K562 (cell line): ENCODE data around the gene SIM2. TPM values are rescaled to one million over a fixed set of nuclear protein-coding genes. Genes with fewer than 3 reads are reported as not detected.

Experiments
- ATAC-seq: fragments of 200-7000 bp; cut with Tn5 transposase; 3 replicates; pipeline ENCODE4 v1.9.1; 2020; ENCODE audit warnings: moderate library complexity
- BruUV-seq: library from RNA; stranded (reverse); fragments of 400-500 nt; replicated peaks from 2 replicates; lab custom pipeline; 2021; lab: Mats Ljungman, UMichigan
- CTCF ChIA-PET: fragments of 300-600 bp; formaldehyde crosslinking; extraction: SDS; loops from one replicate; lab custom pipeline; 2021; ENCODE audit warnings: low intra/inter-chr PET ratio; lab: Yijun Ruan, JAX
- POLR2A ChIA-PET: fragments of 300-600, 350-650 bp; sonication (Branson Sonifier 250); formaldehyde crosslinking; extraction: SDS; loops from one replicate; lab custom pipeline; 2021; ENCODE audit warnings: antibody characterized with exemption, inconsistent platforms; lab: Yijun Ruan, JAX
- DNase-seq, 4 experiments: peaks; one replicate each; pipeline versions ENCODE4 v3.0.0 to v3.0.0-alpha.2; 2011 to 2018; ENCODE audit warnings: low spot score in 3 of 4, mixed read lengths in 3 of 4; ENCODE audit errors: extremely low read depth in 1 of 4
- FAIRE-seq: peaks from 2 replicates; lab custom pipeline; 2011; peaks lifted over from hg19 to GRCh38; lab: Jason Lieb, UNC
- H2AFZ ChIP-seq: 2 replicates; pipeline ENCODE4 v1.6.0; 2011; ENCODE audit warnings: low read depth, low read length, control low read depth, inconsistent platforms
- H3K27ac ChIP-seq: fragments of 200-600 bp; 3 replicates; pipeline ENCODE4 v1.8.0; 2011; ENCODE audit warnings: low read depth, mild to moderate bottlenecking, control low read depth, inconsistent platforms, low read length, moderate library complexity, mixed read lengths; ENCODE audit errors: extremely low read depth
- H3K27me3 ChIP-seq, 2 experiments: fragments of 300-600 bp in 1 of 2; 2 replicates in 1 of 2; 3 replicates in 1 of 2; pipeline versions ENCODE4 v1.6.0 to v1.8.0; 2011; ENCODE audit warnings: inconsistent platforms in 2 of 2, low read length in 2 of 2, mild to moderate bottlenecking in 1 of 2, mixed read lengths in 1 of 2, moderate library complexity in 1 of 2; ENCODE audit not compliant: control insufficient read depth in 2 of 2, insufficient read depth in 2 of 2
- H3K36me3 ChIP-seq: fragments of 300-600 bp; 3 replicates; pipeline ENCODE4 v1.8.0; 2011; ENCODE audit warnings: mild to moderate bottlenecking, low read length, inconsistent platforms; ENCODE audit not compliant: control insufficient read depth, insufficient read depth
- H3K4me1 ChIP-seq, 2 experiments: fragments of 200-600 bp in 1 of 2; replicated peaks in 1 of 2; 2 replicates in 1 of 2; 3 replicates in 1 of 2; pipeline versions ENCODE4 v1.5.1 to v1.8.0; 2011; ENCODE audit warnings: inconsistent platforms in 2 of 2, low read length in 2 of 2, mild to moderate bottlenecking in 1 of 2, mixed read lengths in 1 of 2, moderate library complexity in 1 of 2; ENCODE audit not compliant: control insufficient read depth in 2 of 2, insufficient read depth in 2 of 2
- H3K4me2 ChIP-seq: 2 replicates; pipeline ENCODE4 v1.6.1; 2011; ENCODE audit warnings: low read length, control low read depth, inconsistent platforms, mixed read lengths; ENCODE audit not compliant: insufficient read depth
- H3K4me3 ChIP-seq: fragments of 200-600 bp; sonication (generic), shearing (Covaris generic); 2 replicates; pipeline ENCODE4 v1.5.1; 2016; ENCODE audit warnings: control low read depth, inconsistent platforms
- H3K79me2 ChIP-seq: fragments of 200-600 bp; 3 replicates; pipeline ENCODE4 v1.8.0; 2011; ENCODE audit warnings: low read length, inconsistent platforms; ENCODE audit not compliant: control insufficient read depth, insufficient read depth
- H3K9ac ChIP-seq, 2 experiments: 2 replicates each; pipeline versions ENCODE4 v1.6.0 to v1.6.1; 2011; ENCODE audit warnings: low read depth in 2 of 2, low read length in 2 of 2, control low read depth in 1 of 2, inconsistent platforms in 1 of 2, mild to moderate bottlenecking in 1 of 2, mixed read lengths in 1 of 2; ENCODE audit not compliant: insufficient read depth in 1 of 2
- H3K9me1 ChIP-seq: one replicate; pipeline ENCODE4 v1.6.0; 2011; ENCODE audit warnings: inconsistent platforms, mild to moderate bottlenecking, low read length, moderate library complexity; ENCODE audit not compliant: control insufficient read depth, insufficient read depth
- H3K9me3 ChIP-seq: replicated peaks from 2 replicates; pipeline ENCODE4 v1.5.1; 2011; ENCODE audit warnings: low read depth, low read length, inconsistent platforms; ENCODE audit not compliant: control insufficient read depth, insufficient read depth
- H4K20me1 ChIP-seq: replicated peaks from 2 replicates; pipeline ENCODE4 v1.6.1; 2011; ENCODE audit warnings: low read length, inconsistent platforms, mixed read lengths; ENCODE audit not compliant: control insufficient read depth, insufficient read depth
- ELF2 ChIP-seq: fragments of 250-450 bp; sonication (Bioruptor Pico); IDR thresholded peaks from 2 replicates; pipeline ENCODE4 v1.5.0; 2021; ENCODE audit warnings: mild to moderate bottlenecking
- ETS1 ChIP-seq: conservative IDR thresholded peaks from 2 replicates; pipeline ENCODE4 v1.6.1; 2011; ENCODE audit warnings: low read depth, mild to moderate bottlenecking, low read length; ENCODE audit not compliant: control insufficient read depth
- HMG20A ChIP-seq: fragments of 450-650 bp; formaldehyde crosslinking; conservative IDR thresholded peaks from 2 replicates; pipeline ENCODE4 v1.4.0; 2020; ENCODE audit warnings: mild to moderate bottlenecking, mixed read lengths
- HNRNPLL ChIP-seq: fragments of 200-400 bp; formaldehyde crosslinking; IDR thresholded peaks from 2 replicates; pipeline ENCODE4 v1.6.1; 2017; ENCODE audit warnings: low read length, low read depth, mild to moderate bottlenecking; ENCODE audit not compliant: poor library complexity, severe bottlenecking
- HOXB6 ChIP-seq: fragments of 250-450 bp; sonication (Bioruptor Pico); IDR thresholded peaks from 2 replicates; pipeline ENCODE4 v1.5.1; 2022; ENCODE audit warnings: mild to moderate bottlenecking, borderline replicate concordance
- ILF3 ChIP-seq: fragments of 450-650 bp; IDR thresholded peaks from 2 replicates; pipeline ENCODE4 v1.6.1; 2018; ENCODE audit warnings: antibody characterized with exemption, mild to moderate bottlenecking, moderate library complexity, borderline replicate concordance
- MCM2 ChIP-seq: fragments of 450-650 bp; IDR thresholded peaks from 2 replicates; pipeline ENCODE4 v1.6.1; 2017; ENCODE audit warnings: low read depth, mild to moderate bottlenecking
- MYC ChIP-seq, 2 experiments: fragments of 250-450 bp in 1 of 2; sonication (Bioruptor Pico) in 1 of 2; IDR thresholded peaks; 2 replicates each; pipeline versions ENCODE4 v1.5.1 to v1.6.1; 2012 to 2021; ENCODE audit warnings: low read depth in 2 of 2, borderline replicate concordance in 1 of 2, improper control_type of control experiment in 1 of 2, low read length in 1 of 2, mild to moderate bottlenecking in 1 of 2, moderate library complexity in 1 of 2
- NELFE ChIP-seq: IDR thresholded peaks from 2 replicates; pipeline ENCODE4 v1.6.1; 2011; ENCODE audit warnings: mild to moderate bottlenecking; ENCODE audit not compliant: insufficient read depth, insufficient read length
- POLR2AphosphoS2 ChIP-seq: IDR thresholded peaks from 2 replicates; pipeline ENCODE4 v1.6.1; 2012; ENCODE audit warnings: low read length, improper control_type of control experiment
- RERE ChIP-seq: sonication (generic); formaldehyde crosslinking; IDR thresholded peaks from 2 replicates; pipeline ENCODE4 v1.8.0; 2023; ENCODE audit warnings: missing genetic modification reagents, mild to moderate bottlenecking, borderline replicate concordance
- ZBED1 ChIP-seq: IDR thresholded peaks from 2 replicates; pipeline ENCODE4 v1.6.1; 2014
- ZNF134 ChIP-seq: fragments of 250-450 bp; sonication (Bioruptor Pico); conservative IDR thresholded peaks from 2 replicates; pipeline ENCODE4 v1.4.0; 2020
- ZNF282 ChIP-seq: sonication (generic); formaldehyde crosslinking; IDR thresholded peaks from 2 replicates; pipeline ENCODE4 v1.8.1; 2023; ENCODE audit warnings: missing genetic modification reagents
- ZNF347 ChIP-seq: fragments of 450-650 bp; formaldehyde crosslinking; IDR thresholded peaks from 2 replicates; pipeline ENCODE4 v1.4.0; 2020; ENCODE audit warnings: low read depth, mild to moderate bottlenecking, moderate library complexity
- WGBS: fragments of 100-300 bp; shearing (Covaris generic); methylation state at CpG from one replicate; pipeline ENCODE4 v1.1.6; 2016; ENCODE audit warnings: low coverage, mixed read lengths; ENCODE audit not compliant: insufficient coverage; ENCODE audit errors: missing lambda C conversion rate; 5-methylcytosine and 5-hydroxymethylcytosine counted together
- in situ Hi-C: fragments of 300-500 bp; cut with MboI; formaldehyde crosslinking; loops from 4 replicates; pipeline ENCODE4 v1.15.0; 2018; ENCODE audit warnings: inconsistent platforms, mixed read lengths
- intact Hi-C: fragments of 100-400 bp; cut with micrococcal nuclease; formaldehyde crosslinking; loops from 2 replicates; pipeline ENCODE4 v1.14.2; 2022
- polyA plus RNA-seq, 8 experiments: library from polyadenylated mRNA; depleted of rRNA in 4 of 8; stranded (reverse) in 5 of 8; unstranded in 3 of 8; fragments of >200 nt; fragmentation: Nextera tagmentation in 2 of 8; fragmentation: Illumina TruSeq in 1 of 8; extraction: Ambion mirVana in 2 of 8; extraction: Trizol in 1 of 8; gene quantifications; 2 replicates each; pipeline versions ENCODE4 v1.2.1 to v1.2.3, GENCODE V29; 2011 to 2014; ENCODE audit warnings: inconsistent platforms in 1 of 8, missing spikeins in 1 of 8
- total RNA-seq, 7 experiments: library from RNA; depleted of rRNA in 6 of 7; stranded (reverse); fragments of >200 nt in 6 of 7; fragmentation: Illumina TruSeq in 2 of 7; extraction: Trizol in 2 of 7; gene quantifications; 2 replicates each; pipeline versions ENCODE4 v1.2.1 to v1.2.3, GENCODE V29; 2011 to 2021; ENCODE audit warnings: low replicate concordance in 1 of 7

The SIM2 gene
- total and polyA plus RNA-seq, 9 of the 15 experiments (the other 6 are each of a cell fraction or from before 2014, with no cell fraction given) = 0.07 to 0.11 (median 0.08) TPM; not detected in 6

GRCh38 chr21:36701756-36702621 lies 3.1 kb downstream of the SIM2 start:
- H3K9me1 ChIP-seq = no peaks in the 10 kb centered on the region
- no peaks in the 10 kb centered on the region for H3K79me2 ChIP-seq
- peaks cover 0 to 43% of the 10 kb centered on the region in 2 experiments; a peak in 2 of 5 replicates for H3K4me1 ChIP-seq
- H3K4me2 ChIP-seq = no peak overlapping the region
- TF ChIP-seq ZNF282 (no peak), ZNF134 (CRISPR knock-in tag) (no peak), RERE (no peak), MCM2 (no peak), ETS1 (no peak), HNRNPLL (no peak), HMG20A (CRISPR knock-in tag) (no peak), ZBED1 (no peak), POLR2AphosphoS2 (no peak), ILF3 (no peak), MYC (IDR thresholded peaks at IDR 0.05; ENCODE audit: low read depth, low read length) (no peak), MYC (CRISPR knock-in tag; IDR thresholded peaks at IDR 0.05; ENCODE audit: borderline replicate concordance, low read depth) (no peak), ELF2 (CRISPR knock-in tag) (no peak), NELFE (no peak), ZNF347 (CRISPR knock-in tag) (no peak), HOXB6 (CRISPR knock-in tag) (no peak)
- intact Hi-C loops = no loop called here
- H2AFZ ChIP-seq = no peak overlapping the region
- WGBS = 6% methylated on average over 26 of the region's 26 CpGs
- no TSS peak for BruUV-seq
- H3K9me3 ChIP-seq = no peaks in the 10 kb centered on the region
- FAIRE-seq (no peak), DNase-seq (no peak), ATAC-seq (no peak)
- H3K36me3 ChIP-seq = no peaks in the 10 kb centered on the region
- H3K27ac ChIP-seq = no peak overlapping the region
- POLR2A ChIA-PET = interaction anchor here (0.5 to 1.1 kb wide), 2 partner anchors 15 to 42 kb away, joined by 3 read pairs; no protein-coding TSS in a partner anchor
- CTCF ChIA-PET = no interaction called here
- H3K27me3 ChIP-seq = peaks cover 77 to 98% of the 10 kb centered on the region in 2 experiments
- in situ Hi-C loops = no loop called here
- H3K4me3 ChIP-seq = no peak overlapping the region
- peaks cover 14% of the 10 kb centered on the region for H4K20me1 ChIP-seq
- H3K9ac ChIP-seq = no peak overlapping the region
